OCI-LY3 (cell line): ENCODE measurements around the gene KRTDAP.

Experiments
- H2AFZ ChIP-seq: fragments of 200-600, 300-600 bp; shearing (Covaris generic); 2 replicates; pipeline ENCODE4 v1.6.0; 2014; ENCODE audit warnings: antibody characterized with exemption, low read depth, low read length
- H3K27ac ChIP-seq: fragments of 200-600, 300-600 bp; sonication (generic); 2 replicates; pipeline ENCODE4 v1.5.1; 2014; ENCODE audit warnings: mild to moderate bottlenecking, low read length, moderate library complexity, mixed read lengths
- H3K27me3 ChIP-seq: fragments of 200-600, 300-600 bp; sonication (generic); 2 replicates; pipeline ENCODE4 v1.6.1; 2014; ENCODE audit warnings: low read depth, low read length, mixed read lengths
- H3K36me3 ChIP-seq: fragments of 200-600, 300-600 bp; sonication (generic); replicated peaks from 2 replicates; pipeline ENCODE3; 2014; ENCODE audit warnings: low read depth, low read length, mixed read lengths
- H3K4me1 ChIP-seq: fragments of 300-600, 200-600 bp; sonication (generic); 2 replicates; pipeline ENCODE4 v1.6.1; 2014; ENCODE audit warnings: low read length, mixed read lengths
- H3K4me2 ChIP-seq: fragments of 200-600, 300-600 bp; sonication (generic); 2 replicates; pipeline ENCODE4 v1.6.1; 2014; ENCODE audit warnings: low read length, mixed read lengths
- H3K4me3 ChIP-seq: fragments of 300-600, 200-600 bp; sonication (generic); 2 replicates; pipeline ENCODE4 v1.5.1; 2014; ENCODE audit warnings: antibody characterized with exemption, mild to moderate bottlenecking, low read length, moderate library complexity
- H3K79me2 ChIP-seq: fragments of 300-600, 200-600 bp; shearing (Covaris generic); 2 replicates; pipeline ENCODE4 v1.6.1; 2014; ENCODE audit warnings: mild to moderate bottlenecking, low read length, mixed read lengths
- H3K9ac ChIP-seq: fragments of 300-600, 200-600 bp; shearing (Covaris generic); 2 replicates; pipeline ENCODE4 v1.6.0; 2014; ENCODE audit warnings: mild to moderate bottlenecking, low read length, moderate library complexity
- H3K9me3 ChIP-seq: fragments of 200-600, 300-600 bp; shearing (Covaris generic); 2 replicates; pipeline ENCODE4 v1.6.1; 2014; ENCODE audit warnings: low read length, mixed read lengths; ENCODE audit not compliant: insufficient read depth
- H4K20me1 ChIP-seq: fragments of 200-600, 300-600 bp; sonication (generic); 2 replicates; pipeline ENCODE4 v1.6.1; 2016; ENCODE audit warnings: low read length, mixed read lengths; ENCODE audit not compliant: insufficient read depth
- EZH2phosphoT487 ChIP-seq: fragments of 200-600 bp; shearing (Covaris generic); IDR thresholded peaks from 2 replicates; pipeline ENCODE4 v1.6.1; 2018; ENCODE audit warnings: antibody characterized with exemption, mixed run types, low read depth
- TF ChIP-seq, protein P1 (sequence below): fragments of 200-600, 300-600 bp; sonication (generic); IDR thresholded peaks from 2 replicates; pipeline ENCODE4 v1.5.1; 2014; ENCODE audit warnings: antibody characterized with exemption, low read length, low read depth

Gene KRTDAP

GRCh38 chr19:35511337-35511736, 21.1 kb upstream of the KRTDAP start:
- Histone ChIP-seq H2AFZ (no peak overlapping the region), H3K9me3 (no peaks in the 10 kb centered on the region), H3K4me3 (no peak overlapping the region), H3K4me2 (no peak overlapping the region), H3K36me3 (no peaks in the 10 kb centered on the region), H3K79me2 (no peaks in the 10 kb centered on the region), H3K27ac (no peak overlapping the region), H4K20me1 (no peaks in the 10 kb centered on the region), H3K4me1 (peaks cover 7% of the 10 kb centered on the region), H3K9ac (no peak overlapping the region), H3K27me3 (peaks cover 49% of the 10 kb centered on the region)
- TF ChIP-seq, protein P1, sequence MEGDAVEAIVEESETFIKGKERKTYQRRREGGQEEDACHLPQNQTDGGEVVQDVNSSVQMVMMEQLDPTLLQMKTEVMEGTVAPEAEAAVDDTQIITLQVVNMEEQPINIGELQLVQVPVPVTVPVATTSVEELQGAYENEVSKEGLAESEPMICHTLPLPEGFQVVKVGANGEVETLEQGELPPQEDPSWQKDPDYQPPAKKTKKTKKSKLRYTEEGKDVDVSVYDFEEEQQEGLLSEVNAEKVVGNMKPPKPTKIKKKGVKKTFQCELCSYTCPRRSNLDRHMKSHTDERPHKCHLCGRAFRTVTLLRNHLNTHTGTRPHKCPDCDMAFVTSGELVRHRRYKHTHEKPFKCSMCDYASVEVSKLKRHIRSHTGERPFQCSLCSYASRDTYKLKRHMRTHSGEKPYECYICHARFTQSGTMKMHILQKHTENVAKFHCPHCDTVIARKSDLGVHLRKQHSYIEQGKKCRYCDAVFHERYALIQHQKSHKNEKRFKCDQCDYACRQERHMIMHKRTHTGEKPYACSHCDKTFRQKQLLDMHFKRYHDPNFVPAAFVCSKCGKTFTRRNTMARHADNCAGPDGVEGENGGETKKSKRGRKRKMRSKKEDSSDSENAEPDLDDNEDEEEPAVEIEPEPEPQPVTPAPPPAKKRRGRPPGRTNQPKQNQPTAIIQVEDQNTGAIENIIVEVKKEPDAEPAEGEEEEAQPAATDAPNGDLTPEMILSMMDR, result no peak
- no peak for TF ChIP-seq EZH2phosphoT487

- no peaks in the 10 kb centered on the region for H3K9me3 ChIP-seq
- no peak overlapping the region for H3K27ac ChIP-seq
- H4K20me1 ChIP-seq, result no peaks in the 10 kb centered on the region
- TF ChIP-seq EZH2phosphoT487, result no peak
- TF ChIP-seq, protein P1, result no peak
- peaks cover 7% of the 10 kb centered on the region for H3K4me1 ChIP-seq
- no peak overlapping the region for H2AFZ ChIP-seq
- peak overlapping the region; percentile 74 for H3K4me2 ChIP-seq
- no peaks in the 10 kb centered on the region for H3K36me3 ChIP-seq
- no peaks in the 10 kb centered on the region for H3K79me2 ChIP-seq
- H3K9ac ChIP-seq, result no peak overlapping the region
- H3K27me3 ChIP-seq, result peaks cover 55% of the 10 kb centered on the region
- H3K4me3 ChIP-seq, result peak overlapping the region; percentile 76
These were observed 20.3 kb upstream of the KRTDAP start for GRCh38 chr19:35510626-35510964.

GRCh38 chr19:35509861-35510625, 19.8 kb upstream of the KRTDAP start:
- no peak overlapping the region for H3K27ac ChIP-seq
- H2AFZ ChIP-seq, result peak overlapping the region; percentile 89
- peaks cover 60% of the 10 kb centered on the region for H3K27me3 ChIP-seq

DNA sequence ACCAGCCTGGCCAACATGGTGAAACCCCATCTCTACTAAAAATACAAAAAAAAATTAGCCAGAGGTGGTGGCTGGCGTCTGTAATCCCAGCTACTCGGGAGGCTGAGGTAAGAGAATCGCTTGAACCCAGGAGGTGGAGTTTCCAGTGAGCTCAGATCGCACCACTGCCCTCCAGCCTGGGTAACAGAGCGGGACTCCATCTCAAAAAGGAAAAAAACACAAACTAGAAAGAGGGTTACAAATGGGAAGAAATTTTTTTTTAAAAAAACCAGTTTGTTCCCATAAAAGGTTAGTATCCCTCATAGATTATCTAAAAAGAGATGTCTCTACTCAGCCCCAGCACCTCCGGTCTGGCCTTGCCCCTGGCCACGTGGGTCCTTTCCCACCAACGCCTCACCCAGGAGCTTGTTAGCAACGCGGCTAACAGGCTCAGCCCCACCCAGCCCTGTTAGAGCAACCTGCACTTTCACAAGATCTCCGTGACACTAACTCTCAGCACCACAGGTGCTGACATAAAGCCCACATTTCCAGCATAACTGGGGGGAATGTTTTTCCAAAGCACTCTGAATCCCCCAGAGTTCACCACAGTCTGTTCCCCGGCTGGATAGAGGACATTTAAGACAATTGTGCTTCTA, 18.9 kb upstream of the KRTDAP start:
- Histone ChIP-seq H3K4me3 (peak overlapping the region; percentile 76), H3K9me3 (no peaks in the 10 kb centered on the region), H3K4me1 (peaks cover 7% of the 10 kb centered on the region), H3K4me2 (peak overlapping the region; percentile 74), H2AFZ (peak overlapping the region; percentile 89), H3K79me2 (no peaks in the 10 kb centered on the region), H3K27ac (no peak overlapping the region), H3K36me3 (no peaks in the 10 kb centered on the region), H4K20me1 (no peaks in the 10 kb centered on the region), H3K27me3 (peaks cover 62% of the 10 kb centered on the region), H3K9ac (peak overlapping the region; percentile 61)
- no peak for TF ChIP-seq EZH2phosphoT487
- TF ChIP-seq, protein P1, result no peak

More at GRCh38 chr19:35509861-35510625, 19.8 kb upstream of the KRTDAP start:
- H3K9ac ChIP-seq, result peak overlapping the region; percentile 61
- no peaks in the 10 kb centered on the region for H3K36me3 ChIP-seq
- peaks cover 7% of the 10 kb centered on the region for H3K4me1 ChIP-seq
- no peaks in the 10 kb centered on the region for H3K79me2 ChIP-seq
- H4K20me1 ChIP-seq, result no peaks in the 10 kb centered on the region
- H3K4me2 ChIP-seq, result peak overlapping the region; percentile 74
- TF ChIP-seq, protein P1, result peak; percentile 98
- no peak for TF ChIP-seq EZH2phosphoT487
- peak overlapping the region; percentile 76 for H3K4me3 ChIP-seq
- no peaks in the 10 kb centered on the region for H3K9me3 ChIP-seq
